ENCODE data around the gene PRKCE.

GRCh38 chr2:45670646-45671045 is 19.2 kb downstream of the PRKCE start:
- TF ChIP-seq CTCF (conservative IDR thresholded peaks at IDR 0.05; ENCODE audit: low read depth, low read length) (no peak), EZH2 (IDR thresholded peaks at IDR 0.05; ENCODE audit: borderline replicate concordance, low read depth, low read length, poor library complexity, severe bottlenecking) (no peak)
